GM19025 (cell line): ENCODE data around the gene AP2A2.
"Not testable (repeated sequence)": the region's sequence is repeated elsewhere in the genome, so short reads cannot be mapped to it uniquely, and the experiment has no call there.

Experiments used
- ATAC-seq: cut with Tn5 transposase; IDR thresholded peaks from one replicate; pipeline ENCODE4 v1.9.1; 2021; ENCODE audit warnings: mild to moderate bottlenecking, low read depth, moderate library complexity; ENCODE audit not compliant: unreplicated experiment

AP2A2 gene

DNA sequence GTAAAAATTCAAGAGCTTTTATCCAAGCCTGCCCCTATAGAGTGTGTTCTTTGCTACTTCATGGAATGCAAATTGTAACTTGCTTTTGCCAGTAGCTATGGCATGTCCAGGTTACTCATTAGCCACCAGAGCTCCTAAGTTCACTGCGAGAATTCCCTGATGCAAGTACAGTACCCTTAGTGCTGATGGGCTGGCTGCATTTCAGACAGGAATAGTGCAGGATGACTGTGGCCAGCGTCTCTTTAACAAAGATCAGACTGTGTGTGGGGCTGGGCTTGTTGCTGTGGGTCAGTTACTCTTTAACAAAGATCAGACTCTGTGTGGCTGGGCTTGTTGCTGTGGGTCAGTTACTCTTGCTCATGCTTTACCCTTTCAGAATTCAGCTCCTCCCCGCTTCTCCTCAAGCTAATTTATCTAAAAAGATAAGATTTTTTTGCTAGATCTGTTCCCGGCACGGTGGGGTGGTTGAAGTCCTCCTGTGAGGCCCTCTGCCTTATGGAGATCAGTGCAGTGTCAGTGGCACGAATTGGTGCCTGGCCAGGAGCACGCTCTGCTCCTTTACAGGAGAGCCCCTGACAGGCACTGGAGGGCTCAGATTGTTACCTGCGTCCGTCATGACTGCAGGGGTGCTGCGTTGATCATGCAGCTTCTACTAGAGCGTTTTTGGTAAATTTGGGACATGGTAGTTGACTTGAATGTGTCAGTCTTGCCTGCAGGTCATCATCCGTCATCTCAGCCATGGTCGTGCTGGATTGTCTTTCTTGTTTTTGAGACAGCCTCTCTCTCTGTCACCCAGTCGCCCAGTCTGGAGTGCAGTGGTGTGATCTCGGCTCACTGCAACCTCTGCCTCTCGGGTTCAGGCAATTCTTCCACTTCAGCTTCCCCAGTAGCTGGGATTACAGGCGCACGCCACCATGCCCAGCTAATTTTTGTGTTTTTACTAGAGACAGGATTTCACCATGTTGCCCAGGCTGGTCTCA is 27.0 kb downstream of the AP2A2 start:
- no peak for ATAC-seq

DNA sequence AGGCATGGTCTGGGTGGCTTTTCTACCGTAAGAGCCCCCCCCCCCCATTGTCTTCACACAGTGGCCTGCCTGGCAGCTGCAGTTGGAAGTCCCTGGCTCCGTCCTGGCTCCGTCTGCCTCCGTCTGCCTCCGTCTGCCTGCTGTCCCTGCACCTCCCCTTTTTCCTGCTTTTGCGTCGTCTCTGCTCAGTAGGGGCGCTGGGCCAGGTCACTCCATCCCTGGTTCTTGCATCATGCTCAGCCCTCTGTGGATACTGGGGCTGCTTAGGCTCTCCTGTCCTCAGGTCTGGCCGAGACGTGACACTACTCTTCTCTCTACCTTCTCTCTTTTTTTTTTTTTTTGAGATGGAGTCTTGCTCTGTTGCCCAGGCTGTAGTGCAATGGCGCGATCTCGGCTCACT is 27.8 kb downstream of the AP2A2 start:
- no peak for ATAC-seq

DNA sequence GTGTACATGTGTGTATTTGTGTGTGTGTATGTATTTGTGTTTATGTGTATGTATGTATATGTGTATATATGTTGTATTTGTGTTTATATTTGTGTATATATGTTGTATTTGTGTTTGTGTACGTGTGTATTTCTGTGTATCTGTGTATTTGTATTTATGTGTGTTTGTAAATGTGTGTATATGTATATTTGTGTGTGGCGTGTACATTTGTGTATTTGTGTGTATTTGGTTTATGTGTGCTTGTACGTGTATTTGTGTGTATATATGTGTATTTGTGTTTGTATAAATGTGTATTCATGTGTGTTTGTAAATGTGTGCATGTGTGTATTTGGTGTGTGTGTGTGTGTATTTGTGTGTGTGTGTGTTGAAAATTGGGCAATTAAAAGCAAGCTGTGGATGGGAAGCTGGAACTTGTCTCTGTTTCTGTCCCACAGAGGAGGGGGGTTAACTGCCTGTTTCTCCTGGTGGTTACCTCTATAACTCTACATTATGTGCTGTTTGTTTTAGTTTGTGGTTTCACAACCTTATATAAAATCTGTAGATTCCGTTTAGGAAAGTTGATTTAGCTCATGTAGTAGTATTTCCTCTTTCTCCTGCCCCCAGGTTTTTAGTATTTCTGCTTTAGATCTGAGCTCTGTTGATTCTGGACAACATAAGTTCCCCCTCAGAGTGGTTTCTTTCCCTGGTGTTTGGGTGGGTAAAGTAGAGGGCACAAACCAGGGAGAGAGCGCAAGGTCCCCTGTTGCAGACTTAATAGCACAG is 28.9 kb downstream of the AP2A2 start:
- no peak for ATAC-seq

DNA sequence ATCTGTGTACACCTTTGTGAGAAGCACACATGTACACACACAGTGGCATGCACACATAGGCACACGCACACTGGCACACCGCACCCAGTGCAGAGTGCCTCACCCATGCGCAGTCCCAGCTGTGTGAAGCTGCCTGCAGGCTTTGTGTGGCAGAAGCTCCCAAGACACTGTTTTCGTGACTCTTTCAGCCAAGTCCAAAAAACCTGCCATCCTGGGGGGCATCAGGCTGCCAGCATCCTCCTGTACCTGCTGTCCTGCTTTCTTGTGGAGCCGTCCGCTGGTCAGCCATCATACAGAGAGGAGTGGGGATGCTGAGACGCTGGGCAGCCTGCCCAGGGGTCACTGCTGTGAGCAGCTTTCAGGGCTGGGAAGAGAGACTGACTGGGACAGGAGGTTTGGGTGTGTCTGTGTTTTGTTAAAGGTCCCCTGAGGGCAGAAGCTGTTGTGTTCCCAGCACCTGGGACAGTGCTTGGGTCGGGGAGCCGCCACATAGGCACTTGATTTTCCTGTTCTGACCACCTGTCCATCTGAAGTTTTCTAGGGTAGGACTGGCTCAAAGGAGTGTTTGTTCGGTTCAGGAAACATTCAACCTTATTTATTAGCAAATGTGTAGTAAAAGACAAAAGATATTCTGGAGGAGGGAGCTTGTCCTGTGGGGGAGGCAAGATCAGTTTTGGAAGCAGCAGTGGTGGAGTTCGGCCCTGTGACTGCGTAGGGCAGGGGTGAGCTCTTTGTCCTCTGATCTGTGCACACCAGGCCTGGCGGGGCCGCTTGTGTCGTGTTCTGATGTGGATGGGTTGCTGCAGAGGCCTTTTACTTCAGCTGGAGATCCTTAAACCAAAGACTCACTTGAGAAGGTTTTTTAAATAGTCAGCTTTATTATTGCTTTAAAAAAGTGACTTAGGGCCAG is 29.7 kb downstream of the AP2A2 start:
- ATAC-seq, result no peak

DNA sequence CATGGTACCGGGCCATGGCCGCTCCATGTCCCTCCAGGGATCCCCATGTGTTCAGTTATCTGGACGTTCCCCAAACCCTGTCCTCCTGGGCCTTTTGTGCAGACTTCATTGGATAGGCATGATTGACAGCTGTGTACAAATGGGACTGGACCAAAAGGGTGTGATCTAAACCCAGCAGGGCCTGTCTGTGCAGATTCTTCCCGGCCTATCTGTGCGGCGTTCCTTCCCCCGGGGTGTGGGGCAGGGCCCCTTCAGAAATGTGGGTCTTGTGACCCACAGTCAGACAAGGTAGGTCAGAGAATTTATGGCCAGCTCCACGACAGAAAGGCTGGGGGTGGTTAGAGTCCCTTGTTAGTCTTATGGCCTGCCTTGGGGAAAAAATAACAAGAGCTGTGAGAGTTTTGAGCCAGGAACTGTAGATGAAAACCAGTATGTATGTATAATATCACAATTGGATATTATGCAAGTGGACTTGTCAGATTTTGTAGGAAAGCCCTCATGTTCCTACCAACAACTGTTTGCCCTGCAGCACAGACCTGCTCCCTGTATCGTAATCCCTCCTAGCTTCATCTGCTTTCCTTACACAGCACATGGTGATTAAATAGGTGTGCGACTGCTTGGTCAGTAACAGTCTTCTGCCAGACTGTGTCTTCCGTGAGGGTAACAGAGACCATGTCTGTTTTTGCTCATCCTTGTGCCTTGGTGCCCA is 31.7 kb downstream of the AP2A2 start:
- no peak for ATAC-seq

DNA sequence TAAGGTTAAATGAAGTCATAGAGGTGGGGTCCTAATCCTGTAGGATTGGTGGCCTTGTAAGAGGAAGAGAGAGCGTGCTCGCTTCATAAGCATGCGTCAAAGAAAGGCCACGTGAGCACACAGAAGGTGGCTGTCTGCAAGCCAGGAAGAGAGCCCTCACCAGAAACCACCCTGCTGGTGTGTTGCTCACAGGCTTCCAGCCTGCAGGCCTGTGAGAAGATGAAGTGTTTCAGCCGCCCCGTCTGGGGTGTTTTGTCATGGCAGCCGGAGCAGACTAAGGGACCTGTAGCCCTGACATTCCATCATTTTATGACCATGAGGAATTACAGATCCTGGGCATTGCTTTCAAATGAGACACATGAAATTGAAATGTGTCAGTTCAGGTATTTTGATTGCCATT is 32.4 kb downstream of the AP2A2 start:
- no peak for ATAC-seq

DNA sequence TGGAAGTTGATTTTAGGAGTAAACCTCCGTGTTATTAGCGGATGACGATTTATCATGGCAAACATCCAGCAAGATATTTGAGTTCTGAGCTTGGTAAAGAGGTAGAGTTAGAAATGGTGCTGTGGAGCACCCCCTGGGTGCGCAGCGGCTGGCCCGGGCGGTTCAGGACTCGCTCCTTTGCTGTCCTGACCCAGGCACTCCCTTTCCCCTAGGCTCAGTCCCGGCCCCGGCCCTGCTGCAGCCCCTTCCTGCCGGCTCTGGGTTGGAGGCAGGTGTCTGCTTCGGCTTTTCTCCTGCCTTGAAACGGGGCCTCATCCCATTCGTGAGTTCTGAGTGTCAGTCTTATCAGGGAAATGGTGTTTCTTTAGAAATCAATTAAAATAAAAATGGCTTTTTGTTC is 33.4 kb downstream of the AP2A2 start:
- ATAC-seq, result no peak

DNA sequence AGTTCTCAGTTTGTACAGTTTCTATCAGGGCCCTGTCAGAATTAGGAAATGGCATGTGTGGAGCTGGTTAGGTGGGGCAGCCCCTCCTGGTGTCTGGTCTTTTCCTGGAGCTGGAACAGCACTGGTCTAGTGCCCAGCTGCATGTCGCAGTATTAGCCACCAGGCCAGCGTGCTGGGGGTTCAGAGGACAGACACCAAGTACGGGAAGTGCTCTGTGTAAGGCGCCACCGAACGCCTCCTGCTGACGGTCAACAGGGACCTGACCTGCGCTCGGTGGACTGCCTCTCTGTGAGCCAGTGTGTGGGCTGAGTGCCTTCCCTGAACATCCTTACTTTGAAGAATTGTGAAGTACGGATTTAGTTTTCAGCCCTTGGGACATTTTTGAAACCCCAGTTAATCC is 33.9 kb downstream of the AP2A2 start:
- ATAC-seq, result no peak

DNA sequence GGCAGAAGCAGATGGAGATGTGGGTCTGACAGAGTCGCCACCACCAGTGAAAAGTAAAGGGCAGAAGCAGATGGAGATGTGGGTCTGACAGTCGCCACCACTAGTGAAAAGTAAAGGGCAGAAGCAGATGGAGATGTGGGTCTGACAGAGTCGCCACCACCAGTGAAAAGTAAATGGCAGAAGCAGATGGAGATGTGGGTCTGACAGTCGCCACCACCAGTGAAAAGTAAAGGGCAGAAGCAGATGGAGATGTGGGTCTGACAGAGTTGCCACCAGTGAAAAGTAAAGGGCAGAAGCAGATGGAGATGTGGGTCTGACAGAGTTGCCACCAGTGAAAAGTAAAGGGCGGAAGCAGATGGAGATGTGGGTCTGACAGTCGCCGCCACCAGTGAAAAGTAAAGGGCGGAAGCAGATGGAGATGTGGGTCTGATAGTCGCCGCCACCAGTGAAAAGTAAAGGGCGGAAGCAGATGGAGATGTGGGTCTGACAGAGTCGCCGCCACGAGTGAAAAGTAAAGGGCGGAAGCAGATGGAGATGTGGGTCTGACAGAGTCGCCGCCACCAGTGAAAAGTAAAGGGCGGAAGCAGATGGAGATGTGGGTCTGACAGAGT is 35.7 kb downstream of the AP2A2 start:
- not testable (repeated sequence) for ATAC-seq

DNA sequence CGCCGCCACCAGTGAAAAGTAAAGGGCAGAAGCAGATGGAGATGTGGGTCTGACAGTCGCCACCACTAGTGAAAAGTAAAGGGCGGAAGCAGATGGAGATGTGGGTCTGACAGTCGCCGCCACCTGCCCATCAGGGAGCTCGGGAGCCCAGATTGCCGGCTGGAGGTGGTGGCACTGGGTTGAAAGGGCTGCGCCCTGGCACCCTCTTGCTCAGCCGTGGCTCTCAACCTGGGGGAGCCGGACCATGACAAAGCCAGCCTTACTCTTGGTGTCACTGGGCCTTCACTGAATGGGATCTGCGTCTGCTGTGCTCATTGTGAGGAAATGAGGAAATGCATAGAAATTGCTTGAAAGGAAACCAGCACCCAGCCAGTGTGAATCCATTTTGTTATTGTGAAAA is 36.3 kb downstream of the AP2A2 start:
- ATAC-seq, result no peak

DNA sequence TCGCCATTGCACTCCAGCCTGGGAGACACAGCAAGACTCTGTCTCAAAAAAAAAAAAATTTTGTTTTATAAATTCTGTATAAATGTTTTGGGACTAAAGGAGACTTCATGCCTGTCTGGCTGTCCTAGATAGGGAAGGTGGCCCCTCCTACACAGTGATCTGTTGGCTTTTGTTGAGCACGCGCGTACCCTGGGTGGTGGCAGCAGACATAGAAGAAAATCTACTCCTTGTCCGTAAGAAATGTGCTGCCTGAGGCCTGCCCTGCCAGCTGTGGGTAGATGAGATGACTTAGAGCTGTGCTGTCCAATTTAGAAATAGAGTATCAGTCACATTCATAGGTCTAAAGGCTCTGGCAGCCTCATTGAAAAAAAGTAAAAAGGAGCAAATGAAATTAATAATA is 37.0 kb downstream of the AP2A2 start:
- ATAC-seq, result no peak

DNA sequence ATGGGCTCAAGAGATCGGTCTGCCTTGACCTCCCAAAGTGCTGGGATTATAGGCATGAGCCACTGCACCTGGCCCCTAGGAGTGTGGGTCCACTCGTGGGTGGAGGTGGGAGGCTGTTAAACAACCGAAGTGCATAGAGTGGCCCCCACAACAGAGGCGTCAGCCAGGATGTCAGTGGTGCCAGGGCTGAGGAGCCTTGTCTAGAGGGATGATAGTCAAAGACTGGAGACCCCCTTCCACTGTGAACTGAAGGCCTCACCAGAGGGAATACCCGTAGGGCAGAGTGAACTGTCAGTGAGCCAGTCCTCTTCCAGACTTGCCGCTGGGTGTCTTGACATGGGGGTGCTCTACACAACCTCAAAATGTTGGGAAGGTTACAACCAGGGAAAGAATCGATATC is 38.2 kb downstream of the AP2A2 start:
- no peak for ATAC-seq

DNA sequence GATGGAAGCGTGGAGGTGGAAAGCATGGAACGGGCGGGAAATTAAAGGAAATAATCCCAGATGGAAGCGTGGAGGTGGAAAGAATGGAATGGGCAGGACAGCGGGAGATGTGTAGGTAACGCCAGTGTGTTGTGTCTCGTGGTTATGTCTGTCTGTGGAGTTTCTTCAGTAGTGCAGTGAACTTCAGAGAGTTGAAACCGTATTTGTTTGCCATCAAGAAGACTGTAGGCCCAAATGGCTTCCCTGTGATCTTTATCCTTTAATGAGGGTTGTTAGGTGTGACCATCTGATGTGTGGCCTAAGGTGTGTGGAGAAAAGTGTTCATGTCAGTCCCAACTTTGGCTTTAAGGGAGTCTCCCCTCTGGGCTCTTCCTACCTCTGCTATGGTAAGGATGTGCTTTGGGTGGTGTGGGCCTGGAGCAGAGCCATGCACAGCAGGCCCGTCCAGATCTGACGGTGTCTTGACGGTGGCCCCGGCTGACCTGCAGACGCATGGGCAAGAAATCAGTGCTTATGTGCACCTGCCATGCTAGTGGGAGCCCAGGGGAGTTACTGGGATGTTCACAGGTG is 39.6 kb downstream of the AP2A2 start:
- no peak for ATAC-seq

DNA sequence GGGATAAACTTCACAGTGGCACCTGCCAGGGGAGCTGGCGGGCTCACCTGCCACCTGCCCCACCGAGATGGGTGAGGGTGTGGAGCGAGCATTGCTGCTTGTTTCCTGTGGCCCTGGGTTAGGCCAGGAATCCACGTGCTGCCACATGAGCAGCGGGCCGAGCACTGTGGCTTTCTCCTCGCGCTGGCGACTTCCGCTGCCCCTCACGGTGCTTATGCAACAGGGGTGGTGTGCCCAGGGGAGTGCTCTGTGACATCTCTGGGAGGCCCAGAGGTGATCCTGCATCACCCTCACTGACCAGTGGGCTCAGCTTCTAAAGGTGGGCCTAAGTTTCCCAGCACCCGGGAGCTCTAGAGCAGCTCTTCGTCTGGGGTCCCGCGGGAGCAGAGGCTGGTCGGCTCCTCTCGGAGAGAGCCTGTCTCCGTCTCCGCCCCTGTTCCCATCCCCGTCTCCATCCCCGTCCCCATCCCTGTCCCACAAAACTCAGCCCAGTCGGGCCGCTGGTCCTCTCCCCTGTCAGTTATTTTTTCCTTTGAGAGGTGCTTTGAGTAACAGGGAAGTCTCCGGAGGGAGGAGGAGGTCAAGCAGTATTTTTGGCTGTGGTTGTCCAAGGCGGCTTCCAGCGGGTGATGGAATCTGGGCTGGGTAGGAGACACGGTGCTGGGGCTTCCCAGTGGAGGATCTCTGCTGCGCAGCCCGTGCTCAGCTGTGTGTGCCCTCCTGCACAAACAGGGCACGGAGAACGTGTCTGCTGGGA is 42.5 kb downstream of the AP2A2 start:
- no peak for ATAC-seq

DNA sequence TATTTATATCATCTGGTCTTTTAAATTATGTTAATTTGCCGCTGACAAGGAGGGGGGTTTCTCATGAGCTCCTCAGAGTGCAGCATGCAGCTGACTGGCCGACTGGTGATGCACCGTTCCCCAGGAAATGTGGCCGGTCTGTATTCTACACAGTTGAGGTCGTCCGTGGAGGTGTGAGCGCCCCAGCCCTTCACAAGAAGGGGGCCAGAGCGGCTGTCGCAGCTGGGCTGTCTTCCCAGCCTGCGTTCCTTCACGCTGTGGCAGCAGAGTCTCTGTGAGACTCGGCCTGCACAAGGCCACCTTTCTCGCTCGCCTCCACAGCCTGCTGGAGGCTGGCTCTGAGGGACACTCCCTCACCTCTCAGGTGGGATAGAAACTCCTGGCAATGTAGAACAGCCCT is 43.2 kb downstream of the AP2A2 start:
- ATAC-seq, result no peak

DNA sequence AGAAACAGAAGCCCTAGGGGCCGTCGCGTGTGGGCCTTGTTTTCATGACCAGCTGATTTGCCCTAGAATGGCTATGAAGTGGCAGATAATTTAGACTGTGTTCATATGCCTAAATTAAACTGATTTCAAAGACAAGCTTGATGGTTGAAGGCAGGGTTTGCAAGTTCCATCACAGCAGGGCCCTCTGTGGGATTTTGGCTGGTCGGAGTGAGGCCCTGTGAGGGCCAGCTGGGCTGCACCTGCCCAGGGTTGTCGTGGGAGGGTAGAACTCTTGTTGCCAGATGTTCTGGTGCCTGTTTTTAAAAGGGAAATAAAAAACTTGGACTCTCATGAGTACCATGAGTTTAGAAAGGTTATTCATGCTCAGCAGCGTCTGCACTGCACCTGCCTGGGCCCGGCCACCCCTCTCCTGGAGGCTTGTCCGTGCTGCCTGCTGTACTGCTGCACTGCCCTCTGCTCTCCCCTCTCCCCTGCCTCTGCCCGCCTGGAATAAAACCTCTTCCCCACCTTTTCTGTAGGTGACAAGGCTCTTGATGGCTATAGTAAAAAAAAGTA is 44.1 kb downstream of the AP2A2 start:
- ATAC-seq, result no peak

DNA sequence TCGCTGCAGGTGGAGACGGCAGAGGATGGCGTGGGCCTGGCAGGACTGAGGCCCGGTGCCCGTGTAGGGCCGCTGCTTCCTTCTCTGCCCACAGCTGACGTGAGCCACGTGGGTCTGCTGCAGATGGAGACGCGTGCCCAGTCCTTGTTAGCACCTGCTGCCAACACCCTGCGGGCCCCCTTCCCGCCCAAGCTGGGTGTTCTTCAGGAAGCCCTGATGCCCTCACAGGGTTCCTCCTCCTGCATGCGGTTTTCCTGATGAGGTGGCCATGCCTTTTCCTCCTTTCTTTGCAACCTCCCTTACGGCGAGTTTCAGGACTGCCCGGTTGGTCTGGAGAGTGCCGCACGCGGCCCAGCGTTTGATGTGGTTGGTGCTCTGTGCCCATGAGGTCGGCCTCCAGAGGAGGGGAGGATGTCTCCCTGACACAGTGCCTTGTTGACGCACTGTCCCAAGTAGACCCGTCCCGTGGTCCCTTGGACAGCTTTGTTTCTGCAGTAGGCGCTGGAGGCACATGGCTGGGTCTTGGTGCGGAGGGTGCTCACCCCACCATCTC is 44.7 kb downstream of the AP2A2 start:
- ATAC-seq, result no peak

DNA sequence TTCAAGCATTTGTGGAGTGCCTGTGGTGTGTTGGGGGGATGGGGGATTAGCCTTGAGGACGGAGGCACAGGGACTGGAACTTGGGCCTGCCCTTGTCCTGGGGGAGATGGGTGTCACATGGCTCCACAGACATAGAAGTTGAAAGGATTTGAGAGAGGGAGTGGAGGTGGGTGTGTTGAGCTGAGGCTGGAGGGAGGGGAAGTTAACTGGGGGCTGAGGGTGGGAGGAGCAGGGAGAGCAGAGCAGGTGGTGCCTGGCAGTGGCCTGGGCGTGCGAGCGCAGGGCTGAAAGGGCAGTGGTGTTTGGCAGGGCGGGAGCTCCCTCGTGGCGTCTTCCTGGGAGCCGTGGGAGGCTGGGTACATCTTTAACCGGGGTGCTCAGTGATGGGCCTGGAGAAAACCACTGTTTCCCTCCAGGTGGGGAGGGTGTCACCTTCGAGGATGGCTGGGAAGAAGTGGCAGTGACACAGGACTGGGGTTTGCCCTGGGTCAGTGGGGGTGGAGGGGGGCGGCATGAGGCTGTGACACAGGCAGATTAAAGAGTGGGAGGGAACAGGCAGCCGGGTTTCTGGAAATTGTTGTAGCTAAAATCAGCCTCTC is 45.5 kb downstream of the AP2A2 start:
- no peak for ATAC-seq
